GM12892 (cell line): Measurements from ENCODE around the gene NIBAN1.

ENCODE experiments used
- DNase-seq: peaks from one replicate; pipeline ENCODE4 v3.0.0; 2011; ENCODE audit not compliant: insufficient read length
- FAIRE-seq: peaks from 2 replicates; lab custom pipeline; 2011; peaks lifted over from hg19 to GRCh38; lab: Jason Lieb, UNC
- POLR2A ChIP-seq: IDR thresholded peaks from 2 replicates; pipeline ENCODE4 v1.6.1; 2011; ENCODE audit warnings: low read depth, low read length, control low read depth
- POLR2AphosphoS5 ChIP-seq: IDR thresholded peaks from 2 replicates; pipeline ENCODE4 v1.6.1; 2011; ENCODE audit warnings: low read depth, low read length, control low read depth
- TAF1 ChIP-seq: IDR thresholded peaks from 2 replicates; pipeline ENCODE4 v1.6.1; 2011; ENCODE audit warnings: low read depth, mild to moderate bottlenecking, control low read depth, low read length, borderline replicate concordance

Gene NIBAN1

DNA sequence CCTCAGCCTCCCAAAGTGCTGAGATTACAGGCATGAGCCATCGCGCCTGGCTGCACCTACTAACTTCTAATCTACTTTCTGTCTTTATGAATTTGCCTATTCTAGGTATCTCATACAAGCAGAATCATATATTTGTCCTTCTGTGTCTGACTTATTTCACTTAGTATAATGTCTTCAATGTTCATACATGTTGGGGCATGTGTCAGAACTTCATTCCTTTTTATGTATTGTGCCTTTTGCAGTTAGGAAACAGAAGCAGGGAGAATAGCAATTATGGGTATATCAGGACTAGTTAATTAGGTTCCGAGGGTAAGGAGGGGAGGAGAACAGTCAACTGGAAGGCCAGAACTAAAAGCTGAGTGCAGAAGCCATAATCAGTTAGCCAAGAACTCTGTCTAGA lies 18.0 kb upstream of the NIBAN1 start:
- DNase-seq (no peak), FAIRE-seq (no peak)
- no peak for TF ChIP-seq POLR2AphosphoS5
- TF ChIP-seq TAF1, result no peak
- no peak for TF ChIP-seq POLR2A

DNA sequence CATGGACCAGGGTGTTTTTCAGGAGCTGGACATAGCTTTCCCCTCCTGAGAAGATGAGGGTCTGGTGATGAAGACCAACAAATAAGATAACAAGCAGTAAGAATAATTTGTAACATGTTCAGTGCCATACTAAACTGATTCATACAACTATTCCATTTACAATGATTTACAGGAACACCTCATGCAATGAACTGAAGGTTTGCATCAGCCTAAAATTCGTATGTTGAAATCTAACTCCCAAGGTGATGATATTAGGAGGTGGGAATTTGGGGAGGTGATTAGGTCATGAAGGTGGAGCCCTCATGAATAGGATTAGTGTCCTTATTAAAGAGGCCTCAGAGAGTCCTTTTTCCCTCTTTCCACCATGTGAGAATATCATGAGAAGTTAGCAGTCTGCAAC lies 15.9 kb upstream of the NIBAN1 start:
- TF ChIP-seq POLR2A, result no peak
- no peak for TF ChIP-seq TAF1
- no peak for TF ChIP-seq POLR2AphosphoS5
- FAIRE-seq, result no peak
- DNase-seq, result no peak

DNA sequence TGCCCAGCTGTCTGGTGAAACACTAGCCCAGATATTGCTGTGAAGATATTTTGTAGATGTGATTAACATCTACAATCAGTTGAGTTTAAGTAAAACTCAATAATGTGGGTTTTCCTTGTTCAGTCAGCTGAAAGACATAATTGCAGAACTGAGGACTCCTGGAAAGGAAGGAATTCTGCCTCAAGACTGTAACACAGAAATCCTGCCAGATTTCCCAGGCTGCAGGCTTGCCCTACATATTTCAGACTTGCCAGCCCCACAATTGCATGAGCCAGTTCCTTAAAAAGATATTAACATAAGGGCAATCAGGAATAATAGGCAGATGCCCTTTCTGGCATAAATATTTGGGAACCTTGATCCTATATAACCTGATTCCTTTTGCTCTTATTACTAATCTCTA lies 14.2 kb upstream of the NIBAN1 start:
- peak; percentile 21 for FAIRE-seq
- no peak for DNase-seq
- TF ChIP-seq POLR2A (no peak), POLR2AphosphoS5 (no peak), TAF1 (no peak)

DNA sequence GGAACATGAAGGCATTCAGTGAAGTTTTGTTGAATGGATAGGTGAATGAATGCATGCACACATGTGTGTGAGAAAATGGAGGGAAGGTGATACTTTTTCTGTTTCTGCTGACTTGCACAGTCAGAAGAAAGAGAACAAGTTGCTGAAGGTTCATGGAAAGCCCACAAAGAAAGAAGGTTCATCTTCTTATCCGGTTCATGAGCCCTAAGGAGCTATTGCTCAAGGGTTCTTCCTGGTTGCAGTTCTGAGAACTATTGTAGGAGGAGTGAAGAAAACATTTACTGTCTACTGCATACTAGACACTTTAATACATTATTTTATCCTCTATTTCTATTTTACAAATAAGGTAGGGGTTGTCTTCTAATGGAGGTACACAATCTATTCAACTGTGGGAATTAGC lies 13.4 kb upstream of the NIBAN1 start:
- FAIRE-seq (no peak), DNase-seq (no peak)
- TF ChIP-seq POLR2A, result no peak
- no peak for TF ChIP-seq POLR2AphosphoS5
- no peak for TF ChIP-seq TAF1

DNA sequence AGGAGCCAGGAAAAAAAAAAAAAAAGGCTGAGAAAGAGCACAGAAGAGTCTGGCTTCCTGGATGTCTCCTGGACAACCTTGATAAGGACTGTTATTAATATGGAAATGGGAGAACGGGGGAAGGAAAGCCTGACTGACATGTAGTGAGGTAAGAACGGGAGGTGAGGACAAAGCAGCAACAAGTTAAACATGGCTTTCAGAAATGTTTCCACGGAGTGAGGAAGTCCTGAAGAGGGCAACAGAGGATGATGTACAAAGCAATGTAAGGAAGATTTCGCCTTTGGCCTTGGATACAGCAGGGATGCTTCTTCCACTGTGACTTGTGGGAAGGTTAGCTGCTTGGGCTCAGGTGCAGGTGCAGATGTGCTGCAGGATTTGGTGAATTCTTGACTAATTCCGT lies 11.9 kb upstream of the NIBAN1 start:
- no peak for DNase-seq
- TF ChIP-seq POLR2AphosphoS5, result no peak
- TF ChIP-seq POLR2A, result no peak
- TF ChIP-seq TAF1, result no peak
- no peak for FAIRE-seq

DNA sequence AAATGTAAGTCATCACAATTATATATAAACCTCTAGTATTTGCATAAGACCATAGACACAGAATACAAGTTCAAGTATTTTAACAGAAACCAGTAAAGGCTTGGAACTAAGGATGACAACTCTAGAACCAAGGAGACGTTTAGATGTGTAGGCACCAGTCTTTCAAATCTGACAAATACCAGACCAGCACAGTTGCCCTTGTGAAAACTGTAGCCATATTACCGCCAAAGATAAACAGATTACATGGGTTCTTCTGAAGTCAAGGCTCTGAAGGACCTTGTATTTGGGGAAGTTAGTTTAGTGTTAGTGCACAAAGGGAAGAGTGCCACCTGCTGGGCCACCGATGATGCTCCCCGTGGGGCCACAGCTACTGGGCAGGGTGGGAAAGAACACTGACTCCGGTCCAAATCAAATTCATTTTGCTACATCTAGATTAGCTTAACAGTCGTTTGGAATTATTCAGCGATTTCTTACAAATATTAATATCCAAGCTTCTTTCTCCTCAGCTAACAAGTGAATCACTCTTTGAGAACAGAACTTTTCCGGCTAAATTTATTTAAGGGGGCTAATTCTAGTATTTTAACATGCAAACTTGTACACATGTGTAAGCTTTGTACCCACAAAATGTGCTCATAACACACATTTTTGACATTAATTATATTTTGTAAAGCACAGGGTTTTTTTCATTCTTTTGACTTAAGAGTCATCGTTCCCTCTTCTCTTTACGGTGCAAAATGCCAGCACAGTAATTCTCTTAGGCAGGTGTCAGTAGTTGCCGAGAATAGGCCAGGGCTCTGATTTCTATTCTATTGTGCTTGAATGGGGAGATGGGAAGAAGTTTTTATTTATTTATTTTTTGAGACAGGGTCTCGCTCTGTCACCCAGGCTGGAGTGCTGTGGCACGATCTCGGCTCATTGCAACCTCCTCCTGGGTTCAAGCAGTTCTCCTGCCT lies 8.0 kb upstream of the NIBAN1 start:
- FAIRE-seq (peak; percentile 91), DNase-seq (peak; percentile 35)
- TF ChIP-seq TAF1 (no peak), POLR2A (no peak), POLR2AphosphoS5 (no peak)

DNA sequence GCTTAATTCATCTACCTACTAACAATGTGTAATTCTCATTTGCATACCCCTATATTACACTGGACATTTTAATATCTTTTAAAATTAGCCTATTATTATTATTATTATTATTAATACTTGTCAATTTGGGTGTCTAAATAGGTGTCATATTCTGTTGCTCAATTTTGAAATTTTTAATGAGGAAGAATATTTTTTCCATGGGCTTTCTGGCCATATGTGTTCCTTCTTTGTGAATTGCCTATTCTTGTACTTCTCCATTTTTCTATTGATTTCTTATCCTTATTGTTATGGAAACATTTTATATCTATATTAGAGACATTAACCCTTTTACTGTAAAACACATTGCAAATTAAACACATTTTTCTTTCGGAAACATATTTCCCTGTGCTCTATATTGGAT lies 6.4 kb upstream of the NIBAN1 start:
- TF ChIP-seq TAF1 (no peak), POLR2A (no peak), POLR2AphosphoS5 (no peak)
- no peak for DNase-seq
- no peak for FAIRE-seq

DNA sequence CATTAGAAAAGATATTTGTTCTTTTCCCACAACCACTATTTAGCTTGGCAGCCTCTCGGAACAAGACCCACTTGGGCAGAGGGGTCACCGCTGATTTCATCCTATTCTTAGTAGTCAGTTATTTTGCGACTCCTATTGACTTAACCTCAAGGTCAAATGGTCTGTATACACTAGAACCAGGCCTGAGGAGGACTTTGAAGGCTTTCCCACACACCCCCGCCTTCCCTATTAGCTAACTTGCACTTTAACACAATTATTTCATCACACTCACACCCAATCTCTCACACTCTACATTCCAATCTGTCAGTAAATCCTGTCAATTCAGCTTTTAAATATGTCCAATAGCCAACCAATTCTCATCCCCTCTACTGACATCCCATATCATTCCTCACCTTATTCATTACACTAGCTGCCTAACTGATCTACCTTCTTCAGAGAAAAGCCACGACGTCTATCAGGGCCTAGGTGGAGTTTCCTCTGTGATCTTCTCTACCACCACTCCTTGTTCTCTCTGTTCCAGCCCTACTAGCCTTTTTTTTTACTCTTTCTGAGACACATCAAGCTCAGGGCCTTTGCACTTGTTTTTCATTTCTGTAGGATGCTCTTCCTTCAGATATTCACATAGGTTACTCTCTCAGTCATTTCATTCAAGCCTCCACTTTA lies 1.0 kb upstream of the NIBAN1 start:
- peak; percentile 84 for FAIRE-seq
- no peak for TF ChIP-seq POLR2AphosphoS5
- TF ChIP-seq POLR2A, result no peak
- no peak for TF ChIP-seq TAF1

DNA sequence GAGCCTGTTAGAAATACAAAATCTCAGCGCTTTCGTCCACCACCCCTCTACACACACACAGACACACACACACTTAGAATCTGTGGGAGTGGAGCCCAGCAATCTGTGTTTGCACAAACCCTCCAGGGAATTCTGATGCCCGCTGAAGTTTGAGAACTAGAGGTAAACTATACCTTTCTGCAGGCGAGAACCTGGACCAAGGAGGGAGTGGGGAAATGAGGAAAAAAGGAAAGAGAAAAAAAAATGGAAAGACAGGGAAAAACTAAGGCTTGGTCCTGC lies 468 bp upstream of the NIBAN1 start:
- FAIRE-seq (no peak), DNase-seq (no peak)
- TF ChIP-seq POLR2A, result no peak
- TF ChIP-seq TAF1, result no peak
- no peak for TF ChIP-seq POLR2AphosphoS5

More for the DNA sequence above, 1.0 kb upstream of the NIBAN1 start:
- no peak for DNase-seq

DNA sequence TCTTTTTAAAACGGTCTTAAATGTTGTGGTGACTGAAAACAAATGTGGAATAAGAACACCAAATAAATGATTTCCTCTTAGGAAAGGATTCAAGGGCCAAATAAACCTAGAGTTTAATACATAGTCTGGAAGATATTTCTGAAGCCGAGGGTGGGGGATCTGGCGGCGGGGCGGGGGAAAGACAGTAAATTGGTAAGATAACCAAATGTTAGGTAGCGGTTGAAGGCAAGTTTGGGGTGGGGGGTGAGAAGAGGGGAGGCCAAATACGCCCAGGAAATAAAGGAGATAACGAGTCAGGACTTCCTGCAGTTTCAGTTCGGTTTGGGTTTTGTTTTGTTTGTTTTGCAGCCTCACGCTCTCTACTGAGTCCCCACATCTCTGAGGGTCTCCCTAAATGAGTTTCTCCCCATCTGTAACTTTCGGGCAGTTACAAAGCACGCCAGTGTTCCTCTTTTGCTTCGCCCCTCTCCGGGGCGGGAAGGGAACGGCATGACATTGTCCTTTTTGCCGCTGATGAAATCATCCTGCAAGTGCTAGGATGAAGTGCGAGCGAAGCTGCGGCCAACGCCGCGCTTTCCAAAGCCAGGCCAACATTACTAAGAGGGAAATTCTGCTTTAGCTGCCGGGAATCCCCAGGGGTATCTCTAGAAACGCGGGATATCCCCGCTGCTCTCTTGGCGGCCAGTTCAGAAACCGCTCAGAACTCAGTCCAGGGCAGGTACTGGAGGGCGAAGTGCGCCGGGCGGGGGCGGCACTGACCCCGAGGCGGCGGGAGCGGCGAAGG lies 844 bp downstream of the NIBAN1 start:
- DNase-seq (peak; percentile 37), FAIRE-seq (peak; percentile 96)
- TF ChIP-seq TAF1, result peak; percentile 35; the same call in 1 of the 2 replicates
- TF ChIP-seq POLR2AphosphoS5, result peak; percentile 74
- TF ChIP-seq POLR2A, result peak; percentile 34

DNA sequence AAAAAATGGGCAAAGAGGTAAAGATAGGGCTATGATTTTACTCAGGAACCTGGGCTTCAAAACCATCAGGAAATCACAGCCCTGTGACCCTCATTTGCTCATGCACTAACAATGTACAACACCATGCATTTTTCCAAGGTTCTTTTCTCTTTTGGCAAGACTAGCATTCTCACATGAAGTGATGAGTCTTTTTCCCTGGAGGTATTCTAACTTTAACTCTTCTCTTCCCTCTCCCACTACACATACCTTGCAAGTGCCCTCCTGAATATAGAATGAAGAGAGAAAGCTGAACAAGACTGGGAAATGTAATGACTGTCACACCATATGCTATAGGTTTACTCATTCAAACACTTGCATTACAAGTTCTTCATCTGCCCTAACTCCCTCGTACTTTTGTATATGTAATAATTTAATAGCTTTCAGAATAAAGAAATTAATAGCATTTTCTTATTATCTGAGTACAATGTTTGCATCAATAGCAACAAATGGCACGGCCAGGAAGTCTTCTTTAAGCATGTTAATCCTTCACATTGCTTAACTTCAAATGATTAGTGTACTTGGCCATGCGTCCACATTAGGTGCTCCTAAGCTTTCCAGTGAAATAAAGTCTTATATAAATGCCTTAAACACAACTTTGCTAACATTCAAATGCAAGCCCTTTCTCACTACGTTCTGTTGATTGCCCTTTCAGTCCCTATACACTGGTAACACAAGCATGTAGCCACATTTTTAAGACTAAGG lies 1.8 kb downstream of the NIBAN1 start:
- TF ChIP-seq POLR2AphosphoS5 (no peak), TAF1 (no peak), POLR2A (no peak; the same call in 1 of the 2 replicates)
- DNase-seq (no peak), FAIRE-seq (peak; percentile 79)
